ENCODE data around the gene ABCC11. TPM values are rescaled to one million over a fixed set of nuclear protein-coding genes. Genes with fewer than 3 reads are reported as not detected.
"Not testable (repeated sequence)": the region's sequence is repeated elsewhere in the genome, so short reads cannot be mapped to it uniquely, and the experiment has no call there.

The ABCC11 gene
- total and polyA plus RNA-seq, 4 donors = 0.22 to 0.71 (median 0.44) TPM

GRCh38 chr16:48256579-48257177 lies 9.3 kb upstream of the ABCC11 start:
- Histone ChIP-seq H3K36me3 (ENCODE audit: control insufficient read depth, insufficient read depth, low read length) (peaks cover 19% of the 10 kb centered on the region), H3K4me1 (ENCODE audit: control insufficient read depth, insufficient read depth, low read length) (no peaks in the 10 kb centered on the region), H3K9me3 (ENCODE audit: control insufficient read depth, insufficient read depth, low read length) (no peaks in the 10 kb centered on the region), H3K27me3 (ENCODE audit: control insufficient read depth, insufficient read depth, low read length) (no peaks in the 10 kb centered on the region), H3K4me3 (ENCODE audit: low read depth, low read length) (no peak overlapping the region), H3K27ac (ENCODE audit: low read depth, low read length) (no peak overlapping the region)
- no peak for DNase-seq (ENCODE audit: low read depth in 4 of 6, low spot score in 6 of 6)
- no CpG with 5 or more reads among the region's 7 CpGs for WGBS (ENCODE audit: insufficient coverage)

GRCh38 chr16:48252013-48252412 lies 4.7 kb upstream of the ABCC11 start:
- 84% methylated on average over 3 of the region's 5 CpGs for WGBS (ENCODE audit: insufficient coverage)
- Histone ChIP-seq H3K4me3 (ENCODE audit: low read depth, low read length) (no peak overlapping the region), H3K9me3 (ENCODE audit: control insufficient read depth, insufficient read depth, low read length) (no peaks in the 10 kb centered on the region), H3K27me3 (ENCODE audit: control insufficient read depth, insufficient read depth, low read length) (no peaks in the 10 kb centered on the region), H3K4me1 (ENCODE audit: control insufficient read depth, insufficient read depth, low read length) (no peaks in the 10 kb centered on the region), H3K27ac (ENCODE audit: low read depth, low read length) (no peak overlapping the region), H3K36me3 (ENCODE audit: control insufficient read depth, insufficient read depth, low read length) (peaks cover 10% of the 10 kb centered on the region)
- no peak for DNase-seq (ENCODE audit: low read depth in 4 of 6, low spot score in 6 of 6)

- Histone ChIP-seq H3K4me1 (ENCODE audit: control insufficient read depth, insufficient read depth, low read length) (no peaks in the 10 kb centered on the region), H3K27me3 (ENCODE audit: control insufficient read depth, insufficient read depth, low read length) (no peaks in the 10 kb centered on the region), H3K4me3 (ENCODE audit: low read depth, low read length) (no peak overlapping the region), H3K9me3 (ENCODE audit: control insufficient read depth, insufficient read depth, low read length) (no peaks in the 10 kb centered on the region), H3K27ac (ENCODE audit: low read depth, low read length) (no peak overlapping the region), H3K36me3 (ENCODE audit: control insufficient read depth, insufficient read depth, low read length) (peaks cover 10% of the 10 kb centered on the region)
- no peak for DNase-seq (ENCODE audit: low read depth in 4 of 6, low spot score in 6 of 6)
- 100% methylated on average over 1 of the region's 5 CpGs for WGBS (ENCODE audit: insufficient coverage)
These were observed 3.4 kb upstream of the ABCC11 start for GRCh38 chr16:48250520-48251278.

GRCh38 chr16:48246066-48246465 lies 1.3 kb downstream of the ABCC11 start:
- no peaks in the 10 kb centered on the region for H3K27me3 ChIP-seq (ENCODE audit: control insufficient read depth, insufficient read depth, low read length)
- no peaks in the 10 kb centered on the region for H3K9me3 ChIP-seq (ENCODE audit: control insufficient read depth, insufficient read depth, low read length)
- no peak overlapping the region for H3K4me3 ChIP-seq (ENCODE audit: low read depth, low read length)
- H3K27ac ChIP-seq (ENCODE audit: low read depth, low read length) = no peak overlapping the region
- no CpG with 5 or more reads among the region's 2 CpGs for WGBS (ENCODE audit: insufficient coverage)
- H3K36me3 ChIP-seq (ENCODE audit: control insufficient read depth, insufficient read depth, low read length) = no peaks in the 10 kb centered on the region
- H3K4me1 ChIP-seq (ENCODE audit: control insufficient read depth, insufficient read depth, low read length) = peaks cover 7% of the 10 kb centered on the region
- no peak for DNase-seq (ENCODE audit: low read depth in 4 of 6, low spot score in 6 of 6)

GRCh38 chr16:48244863-48245195 lies 2.5 kb downstream of the ABCC11 start:
- DNase-seq (ENCODE audit: low read depth in 4 of 6, low spot score in 6 of 6) = no peak
- Histone ChIP-seq H3K4me3 (ENCODE audit: low read depth, low read length) (peak overlapping the region; percentile 75), H3K27me3 (ENCODE audit: control insufficient read depth, insufficient read depth, low read length) (no peaks in the 10 kb centered on the region), H3K36me3 (ENCODE audit: control insufficient read depth, insufficient read depth, low read length) (no peaks in the 10 kb centered on the region), H3K9me3 (ENCODE audit: control insufficient read depth, insufficient read depth, low read length) (no peaks in the 10 kb centered on the region), H3K4me1 (ENCODE audit: control insufficient read depth, insufficient read depth, low read length) (peaks cover 7% of the 10 kb centered on the region), H3K27ac (ENCODE audit: low read depth, low read length) (no peak overlapping the region)
- 9% methylated on average over 8 of the region's 8 CpGs for WGBS (ENCODE audit: insufficient coverage)

- Histone ChIP-seq H3K4me3 (ENCODE audit: low read depth, low read length) (peak within 1 kb of the TSS; percentile 75), H3K4me1 (ENCODE audit: control insufficient read depth, insufficient read depth, low read length) (peaks cover 7% of the 10 kb centered on the region), H3K9me3 (ENCODE audit: control insufficient read depth, insufficient read depth, low read length) (no peaks in the 10 kb centered on the region), H3K27me3 (ENCODE audit: control insufficient read depth, insufficient read depth, low read length) (no peaks in the 10 kb centered on the region), H3K27ac (ENCODE audit: low read depth, low read length) (peak within 1 kb of the TSS; percentile 71), H3K36me3 (ENCODE audit: control insufficient read depth, insufficient read depth, low read length) (no peaks in the 10 kb centered on the region)
- under 1% methylated on average over 63 of the region's 63 CpGs for WGBS (ENCODE audit: insufficient coverage)
- DNase-seq (ENCODE audit: low read depth in 4 of 6, low spot score in 6 of 6) = peak; percentile 82 to 97 (median 86)
These were observed 3.1 kb downstream of the ABCC11 start, which contains the start of gene LONP2 for GRCh38 chr16:48244080-48244862. Gene LONP2 (plus strand): TSS chr16:48244300. CDS start chr16:48244389, 89 bp downstream.

- not testable (repeated sequence) for H3K4me1 ChIP-seq (ENCODE audit: control insufficient read depth, insufficient read depth, low read length); H3K4me3 ChIP-seq (ENCODE audit: low read depth, low read length); H3K36me3 ChIP-seq (ENCODE audit: control insufficient read depth, insufficient read depth, low read length); DNase-seq (ENCODE audit: low read depth in 4 of 6, low spot score in 6 of 6); H3K27ac ChIP-seq (ENCODE audit: low read depth, low read length); H3K9me3 ChIP-seq (ENCODE audit: control insufficient read depth, insufficient read depth, low read length); H3K27me3 ChIP-seq (ENCODE audit: control insufficient read depth, insufficient read depth, low read length)
- WGBS (ENCODE audit: insufficient coverage) = 100% methylated on average over 1 of the region's 3 CpGs
These were observed 7.2 kb downstream of the ABCC11 start for GRCh38 chr16:48240147-48240546.

- Histone ChIP-seq H3K4me3 (ENCODE audit: low read depth, low read length) (no peak overlapping the region), H3K4me1 (ENCODE audit: control insufficient read depth, insufficient read depth, low read length) (no peaks in the 10 kb centered on the region), H3K27me3 (ENCODE audit: control insufficient read depth, insufficient read depth, low read length) (no peaks in the 10 kb centered on the region), H3K9me3 (ENCODE audit: control insufficient read depth, insufficient read depth, low read length) (no peaks in the 10 kb centered on the region), H3K27ac (ENCODE audit: low read depth, low read length) (no peak overlapping the region), H3K36me3 (ENCODE audit: control insufficient read depth, insufficient read depth, low read length) (no peaks in the 10 kb centered on the region)
- no CpG with 5 or more reads among the region's 1 CpG for WGBS (ENCODE audit: insufficient coverage)
- DNase-seq (ENCODE audit: low read depth in 4 of 6, low spot score in 6 of 6) = no peak
These were observed 11.1 kb downstream of the ABCC11 start for GRCh38 chr16:48236286-48236685.

- DNase-seq (ENCODE audit: low read depth in 4 of 6, low spot score in 6 of 6) = no peak
- 60% methylated on average over 3 of the region's 6 CpGs for WGBS (ENCODE audit: insufficient coverage)
These were observed 11.7 kb downstream of the ABCC11 start for GRCh38 chr16:48235556-48236136.

More at GRCh38 chr16:48235556-48236136, 11.7 kb downstream of the ABCC11 start:
- Histone ChIP-seq H3K27me3 (ENCODE audit: control insufficient read depth, insufficient read depth, low read length) (no peaks in the 10 kb centered on the region), H3K4me1 (ENCODE audit: control insufficient read depth, insufficient read depth, low read length) (no peaks in the 10 kb centered on the region), H3K36me3 (ENCODE audit: control insufficient read depth, insufficient read depth, low read length) (no peaks in the 10 kb centered on the region), H3K9me3 (ENCODE audit: control insufficient read depth, insufficient read depth, low read length) (no peaks in the 10 kb centered on the region), H3K27ac (ENCODE audit: low read depth, low read length) (no peak overlapping the region), H3K4me3 (ENCODE audit: low read depth, low read length) (no peak overlapping the region)
